Iris pigment epithelial cell (primary cell): Measurements from ENCODE around the gene UBXN11.

Experiments used
- DNase-seq: peaks from one replicate; pipeline ENCODE4 v3.0.0-alpha.2; 2011; ENCODE audit warnings: low read depth

Gene UBXN11

DNA sequence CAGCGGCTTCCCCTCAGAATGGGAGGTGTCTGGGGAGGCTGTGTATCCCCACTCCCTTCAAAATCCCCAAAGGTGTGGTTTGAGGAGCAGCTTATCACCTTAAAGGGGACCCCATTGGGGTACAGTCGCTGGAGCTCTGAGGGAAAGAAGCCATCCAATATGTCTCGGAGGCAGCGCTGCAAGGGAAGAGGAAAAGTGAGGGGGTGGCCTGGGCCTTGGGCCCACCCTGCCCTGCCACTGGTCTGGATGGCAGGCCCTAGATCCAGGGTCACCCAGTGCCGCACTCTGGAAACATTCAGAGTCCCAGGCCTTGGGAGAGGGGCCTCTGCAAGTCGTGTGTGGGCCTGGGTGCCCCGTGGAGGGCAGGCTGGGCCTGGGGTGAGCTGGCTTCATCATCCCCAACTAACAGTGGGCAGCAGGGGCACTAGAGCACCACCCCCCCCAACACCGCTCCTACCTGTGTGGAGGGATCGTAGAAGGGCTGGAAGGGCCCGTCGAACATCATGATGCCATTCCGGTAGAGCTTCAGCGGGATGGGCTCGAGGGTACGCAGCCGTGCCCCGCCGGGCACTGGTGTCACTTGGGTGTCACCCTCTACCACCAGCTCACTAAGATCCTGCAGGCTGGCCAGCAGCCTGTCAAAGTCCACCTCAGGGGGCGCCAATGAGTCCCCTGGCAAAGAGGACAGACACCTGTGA, 20.9 kb downstream of the UBXN11 start:
- DNase-seq, result no peak

DNA sequence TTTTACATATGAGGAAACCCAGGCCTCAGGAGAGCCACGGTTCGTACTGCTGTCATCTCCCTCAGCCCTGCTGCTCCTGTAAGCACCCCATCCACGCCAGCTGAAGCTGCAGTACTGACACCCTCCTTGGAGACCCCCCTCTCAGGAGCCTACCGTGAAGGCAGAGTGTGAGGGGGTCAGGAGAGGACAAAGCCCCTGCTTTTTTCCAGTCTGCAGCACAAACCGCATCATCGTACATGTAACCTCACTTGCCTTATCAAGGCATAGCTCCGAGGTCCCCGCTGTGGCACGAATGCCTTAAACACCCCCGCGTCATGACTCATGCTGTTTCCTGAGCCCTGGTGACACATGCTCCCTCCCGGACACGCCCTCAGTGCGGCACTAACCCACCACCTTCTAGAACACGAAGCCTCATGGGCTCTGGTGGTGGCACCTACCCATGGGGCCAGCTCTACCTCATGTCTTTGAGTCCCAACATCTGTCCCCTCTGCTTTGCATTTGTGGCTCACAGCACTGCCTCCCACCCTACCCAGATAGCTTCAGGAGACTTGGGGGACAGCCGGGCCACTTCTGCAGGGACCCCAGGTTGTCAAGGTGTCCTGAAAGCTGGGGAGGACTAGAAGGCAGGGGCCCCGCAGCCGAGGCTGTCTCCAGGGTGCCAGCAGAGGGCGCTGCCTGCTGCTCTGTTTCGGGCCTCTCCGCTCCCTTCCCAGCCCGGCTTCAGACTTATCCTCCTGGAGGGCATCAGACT, 21.7 kb downstream of the UBXN11 start:
- DNase-seq, result peak; percentile 91

DNA sequence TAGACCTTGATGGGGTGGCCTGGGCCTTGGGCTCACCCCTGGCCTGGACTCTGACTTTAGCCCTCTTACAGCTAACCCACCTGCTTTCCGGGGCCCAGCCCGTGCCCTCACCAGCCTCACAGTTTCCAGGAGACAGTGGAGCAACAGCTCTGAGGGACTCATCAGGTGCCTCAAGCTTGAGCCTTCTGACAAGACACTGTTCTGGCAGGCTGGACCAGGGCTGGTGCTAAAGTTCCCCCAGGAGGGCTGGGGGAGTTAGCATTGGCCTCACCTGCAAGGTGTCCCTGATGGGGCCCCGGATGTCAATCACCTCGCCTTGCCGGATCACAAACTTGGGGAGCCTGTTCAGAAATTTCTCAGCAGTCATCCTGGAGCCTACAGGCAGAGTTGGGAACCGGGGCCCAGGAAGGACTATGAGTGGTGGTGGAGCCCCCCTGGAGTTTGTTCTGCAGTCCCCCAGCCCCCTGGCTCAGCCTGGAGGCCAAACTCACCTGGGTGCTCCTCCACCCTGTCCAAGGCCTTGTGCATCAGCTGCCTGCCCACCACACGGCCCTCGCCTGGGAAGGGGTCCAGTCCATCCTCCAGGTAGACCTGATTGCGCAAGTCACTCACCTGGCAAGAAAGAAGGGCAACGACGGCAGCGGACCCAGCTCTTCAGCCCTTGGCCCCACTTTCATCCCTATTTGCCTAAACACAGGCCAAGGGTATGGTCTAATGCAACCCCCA, 22.4 kb downstream of the UBXN11 start:
- DNase-seq, result no peak

DNA sequence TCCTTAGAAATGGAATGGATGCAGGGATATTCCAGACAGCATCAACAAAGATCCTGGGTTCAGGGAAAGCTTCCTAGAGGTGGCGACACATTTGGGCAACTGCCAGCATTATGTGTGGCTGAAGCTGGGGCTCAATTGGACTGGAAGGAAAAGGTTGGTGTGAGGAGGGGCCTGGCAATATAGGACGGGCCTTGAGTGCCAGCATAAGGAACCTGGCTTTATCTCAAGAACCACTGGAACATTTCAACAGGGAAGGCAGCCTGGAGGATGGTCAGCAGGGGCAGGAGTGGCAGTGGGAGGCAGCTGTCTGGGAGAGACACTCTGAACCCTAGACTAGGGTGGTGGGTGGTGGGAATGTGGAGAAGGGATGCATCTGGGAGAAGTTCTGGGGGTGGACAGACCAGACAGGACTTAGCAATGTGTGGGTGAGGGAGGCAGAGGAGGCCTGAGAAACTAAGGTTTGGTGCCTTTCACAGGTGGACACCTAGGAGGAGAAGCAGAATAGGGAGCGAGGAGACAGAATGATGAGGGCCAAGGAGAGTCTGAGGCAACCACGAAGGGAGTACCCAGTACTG, 23.1 kb downstream of the UBXN11 start:
- DNase-seq, result peak; percentile 15

DNA sequence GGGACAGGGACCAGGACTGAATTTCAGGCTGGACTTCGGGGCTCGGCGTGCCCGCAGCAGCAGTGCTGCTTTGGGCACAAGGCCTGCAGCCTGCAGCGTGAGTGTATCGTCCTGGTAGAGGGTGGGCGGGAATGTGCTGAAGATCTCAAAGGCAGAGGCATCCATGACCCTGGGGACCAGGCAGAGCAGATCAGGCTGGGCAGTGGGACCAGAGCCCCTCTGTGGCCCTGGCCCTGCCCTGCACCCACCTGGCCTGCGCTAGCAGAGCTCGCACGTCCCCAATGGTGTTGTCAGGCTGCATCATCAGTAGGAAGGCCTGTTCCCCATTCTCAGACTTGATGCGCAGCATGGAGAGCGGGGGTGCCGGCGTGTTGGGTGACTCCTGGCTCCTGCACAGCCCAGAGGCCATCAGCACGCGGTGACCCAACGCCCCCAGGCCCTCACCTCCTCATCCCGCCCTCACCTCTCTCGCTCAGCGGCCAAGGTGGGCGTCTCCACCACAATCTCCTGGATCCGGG, 24.0 kb downstream of the UBXN11 start:
- no peak for DNase-seq

DNA sequence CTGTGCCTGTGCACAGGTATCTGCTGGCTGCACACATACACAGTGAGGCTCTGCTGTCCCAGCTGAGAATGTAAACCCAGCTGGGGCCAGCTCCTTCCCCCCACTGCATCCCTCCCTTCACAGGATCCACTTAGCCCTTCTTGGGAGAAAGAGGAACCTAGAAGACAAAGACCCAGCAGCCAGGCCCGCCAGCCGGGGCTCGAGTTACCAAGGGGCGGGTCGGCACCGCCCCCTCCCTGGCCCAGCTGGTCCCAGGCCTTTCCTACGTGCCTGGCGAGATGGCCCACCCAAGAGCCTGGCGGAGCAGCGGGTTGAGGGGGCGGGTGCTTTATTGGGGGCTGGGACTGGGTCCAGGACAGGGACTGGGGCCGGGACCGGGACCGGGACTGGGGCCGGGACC, 24.5 kb downstream of the UBXN11 start:
- peak; percentile 51 for DNase-seq

DNA sequence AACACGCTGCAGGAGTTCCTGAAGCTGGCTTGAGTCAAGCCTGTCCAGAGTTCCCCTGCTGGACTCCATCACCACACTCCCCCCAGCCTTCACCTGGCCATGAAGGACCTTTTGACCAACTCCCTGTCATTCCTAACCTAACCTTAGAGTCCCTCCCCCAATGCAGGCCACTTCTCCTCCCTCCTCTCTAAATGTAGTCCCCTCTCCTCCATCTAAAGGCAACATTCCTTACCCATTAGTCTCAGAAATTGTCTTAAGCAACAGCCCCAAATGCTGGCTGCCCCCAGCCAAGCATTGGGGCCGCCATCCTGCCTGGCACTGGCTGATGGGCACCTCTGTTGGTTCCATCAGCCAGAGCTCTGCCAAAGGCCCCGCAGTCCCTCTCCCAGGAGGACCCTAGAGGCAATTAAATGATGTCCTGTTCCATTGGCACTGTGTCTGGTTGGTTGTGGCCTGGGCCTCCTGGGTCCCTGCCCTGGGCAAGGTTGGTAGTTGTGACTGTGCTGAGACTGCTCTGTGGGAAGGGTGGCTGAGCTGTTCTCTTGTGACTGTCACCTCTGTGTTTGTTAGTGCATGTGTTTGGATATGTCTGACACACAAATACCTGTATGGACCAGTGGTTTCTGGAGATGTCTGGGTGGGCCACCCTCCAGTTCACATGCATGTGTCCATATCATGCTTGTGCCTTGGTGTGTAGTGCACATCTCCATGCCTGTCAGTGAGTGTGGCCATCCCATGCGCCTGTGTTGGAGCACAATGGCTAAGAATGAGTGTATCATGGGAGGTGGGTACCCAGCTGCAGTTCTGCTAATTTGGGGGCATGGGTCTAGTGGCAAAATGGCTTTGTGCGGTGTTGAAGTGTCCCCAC, 25.1 kb downstream of the UBXN11 start:
- peak; percentile 11 for DNase-seq

DNA sequence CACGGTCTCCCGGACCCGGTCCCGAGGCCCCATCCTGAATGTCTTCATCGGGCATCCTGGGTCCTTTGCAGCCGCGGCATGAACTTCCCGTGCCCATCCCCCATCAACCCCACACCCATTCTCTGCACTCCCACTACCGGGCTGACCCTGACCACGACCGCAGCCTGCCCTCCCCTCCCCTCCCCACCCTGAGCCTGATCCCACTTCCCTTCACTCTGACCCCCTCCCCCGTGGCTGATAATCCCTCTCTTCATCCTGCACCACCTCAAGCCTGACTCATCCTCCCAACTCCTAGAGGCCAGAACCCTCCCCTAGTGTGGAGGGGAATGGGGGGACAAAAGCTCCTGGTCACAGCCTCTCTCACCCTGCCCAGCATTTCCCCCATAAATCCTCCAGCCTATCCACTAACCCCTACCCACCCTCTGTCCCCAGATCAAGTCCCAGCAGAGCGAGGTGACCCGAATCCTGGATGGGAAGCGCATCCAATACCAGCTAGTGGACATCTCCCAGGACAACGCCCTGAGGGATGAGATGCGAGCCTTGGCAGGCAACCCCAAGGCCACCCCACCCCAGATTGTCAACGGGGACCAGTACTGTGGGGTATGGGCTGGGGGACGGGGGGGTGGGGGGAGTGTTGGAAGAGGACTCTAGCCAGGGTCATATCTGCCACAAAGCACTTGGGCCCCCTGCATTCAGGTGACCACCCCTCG, 25.9 kb downstream of the UBXN11 start:
- peak; percentile 45 for DNase-seq

DNA sequence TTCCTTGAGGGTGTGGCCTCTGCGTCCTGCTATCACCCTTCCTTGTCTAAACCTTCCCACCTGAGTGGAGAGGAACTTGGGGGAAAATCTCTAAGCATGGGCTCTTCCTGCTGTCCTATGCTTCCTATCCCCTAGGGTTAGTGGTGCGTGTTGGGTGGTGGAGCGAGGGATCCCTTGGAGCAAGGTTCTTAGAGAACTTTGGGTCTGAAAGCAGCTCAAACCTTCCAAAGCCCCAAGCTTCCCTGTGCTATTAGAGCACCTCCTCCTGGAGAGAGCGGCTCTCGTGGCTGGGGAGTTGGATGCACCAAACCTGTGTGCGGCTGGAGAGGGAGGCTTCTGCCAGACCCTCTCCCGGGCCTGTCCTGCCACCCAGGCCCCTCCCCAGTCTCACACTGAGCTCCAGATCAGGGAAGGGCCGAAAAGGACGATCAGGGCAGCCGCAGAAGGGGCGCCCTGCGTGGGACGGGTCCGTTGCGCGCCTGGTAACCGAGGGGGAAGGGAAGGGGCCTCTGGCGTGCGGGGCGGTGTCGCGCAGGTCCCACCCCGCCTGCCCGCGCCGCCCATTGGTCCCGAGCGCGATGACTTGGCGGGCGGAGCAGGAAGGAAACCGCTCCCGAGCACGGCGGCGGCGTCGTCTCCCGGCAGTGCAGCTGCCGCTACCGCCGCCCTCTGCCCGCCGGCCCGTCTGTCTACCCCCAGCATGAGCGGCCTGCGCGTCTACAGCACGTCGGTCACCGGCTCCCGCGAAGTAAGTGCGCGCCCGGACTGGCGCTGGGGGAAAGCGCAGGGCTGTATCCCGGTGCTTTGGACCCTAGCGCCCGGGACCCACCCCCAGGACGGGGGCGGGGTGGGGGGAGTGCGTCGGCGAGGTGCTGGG, 26.7 kb downstream of the UBXN11 start, which contains the start of gene SH3BGRL3:
Gene SH3BGRL3 (plus strand): TSS at position 631 of the 877 bp plus-strand sequence. CDS start 70 bp downstream, at position 701.
- peak; percentile 87 for DNase-seq

DNA sequence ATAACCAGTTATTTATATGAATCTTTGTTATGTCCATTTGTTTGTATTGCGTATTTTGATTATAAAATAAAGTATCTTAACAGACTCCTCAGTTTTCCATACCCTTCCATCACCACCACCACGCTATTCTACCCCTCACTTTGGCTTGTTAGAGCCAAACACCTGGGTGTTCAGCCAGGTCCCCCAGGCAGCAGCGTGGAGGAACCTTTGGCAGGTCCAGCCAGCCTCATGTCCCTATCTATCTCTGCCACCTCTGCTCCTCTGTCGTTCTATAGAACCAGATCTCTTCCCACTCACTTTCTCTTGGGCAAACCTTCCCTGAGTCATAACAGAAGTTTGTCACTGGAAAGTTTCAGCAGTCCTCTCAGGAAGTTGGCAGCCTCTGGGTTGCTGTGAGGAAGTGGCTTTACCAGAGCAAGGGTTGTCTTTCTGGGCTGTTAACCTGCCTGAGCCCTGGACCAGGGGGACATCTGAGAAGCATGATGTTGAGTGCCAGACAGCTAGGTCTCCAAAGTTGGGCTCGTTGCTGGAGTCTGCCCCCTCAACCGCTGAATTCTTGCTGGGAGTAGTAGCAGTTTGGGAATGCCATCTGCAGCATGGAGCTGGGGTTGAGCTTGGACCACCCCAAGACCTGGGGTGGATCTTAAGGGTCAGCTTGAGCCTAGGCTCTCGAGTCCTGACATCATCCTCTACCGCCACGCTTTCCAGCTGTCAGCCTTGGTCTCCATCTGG, 27.5 kb downstream of the UBXN11 start:
- peak; percentile 33 for DNase-seq

DNA sequence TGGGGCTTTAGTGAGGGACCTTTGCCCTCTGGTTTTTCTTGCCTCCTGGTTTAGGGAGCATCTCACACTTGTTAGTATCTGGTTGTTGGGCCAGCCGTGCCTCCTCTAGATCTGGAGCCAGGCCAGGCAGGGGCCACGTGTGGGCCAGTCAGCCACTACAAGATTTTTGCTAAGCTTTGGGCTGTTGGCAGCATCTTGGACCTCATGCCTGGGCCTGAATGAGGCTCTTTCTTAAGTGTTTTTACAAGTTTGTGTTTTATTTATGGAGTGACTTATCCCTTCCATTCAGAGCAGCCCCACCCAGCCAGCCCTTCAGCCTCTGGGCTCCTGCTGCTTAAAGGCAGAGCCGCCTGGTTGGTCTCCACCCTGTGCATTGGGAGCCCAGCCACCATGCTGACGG, 28.1 kb downstream of the UBXN11 start:
- no peak for DNase-seq

DNA sequence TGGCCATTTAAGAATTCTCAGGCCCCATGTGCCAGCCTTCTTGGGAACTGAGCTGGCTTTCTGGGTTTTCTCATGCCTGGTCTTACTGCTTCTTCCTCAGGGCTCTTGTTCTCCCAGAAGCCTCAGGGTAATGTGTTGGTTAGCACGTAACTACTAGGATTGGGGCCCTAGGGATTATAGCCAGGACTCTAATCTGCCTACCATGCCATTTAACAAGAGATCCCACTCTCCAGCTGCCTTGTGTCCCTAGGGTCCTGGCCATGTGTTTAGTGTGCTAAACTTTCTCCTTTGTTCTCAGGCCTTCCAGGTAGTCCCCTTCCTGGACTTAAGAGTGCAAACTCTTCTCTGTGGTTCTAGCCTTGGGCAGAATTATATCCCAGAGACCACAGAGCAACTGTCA, 28.7 kb downstream of the UBXN11 start:
- no peak for DNase-seq

DNA sequence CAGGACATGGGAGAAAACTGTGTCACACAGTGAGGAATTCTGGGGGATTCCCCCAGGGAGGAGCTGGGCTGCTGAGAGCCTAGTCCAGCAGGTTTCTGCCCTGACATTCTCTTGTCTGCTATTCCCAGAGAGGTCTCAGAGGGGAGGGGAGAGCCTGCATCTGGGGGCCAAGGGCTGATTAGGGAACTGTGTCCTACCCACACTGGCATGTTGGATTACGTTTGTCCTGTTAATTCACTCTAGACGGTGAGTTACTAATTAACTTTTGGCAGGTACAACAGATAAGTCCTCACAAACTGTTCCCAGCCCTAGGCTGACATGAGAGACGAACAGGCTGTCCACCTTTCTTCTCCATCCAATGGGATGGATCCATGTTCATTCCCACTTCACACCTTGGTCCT, 29.2 kb downstream of the UBXN11 start:
- no peak for DNase-seq

DNA sequence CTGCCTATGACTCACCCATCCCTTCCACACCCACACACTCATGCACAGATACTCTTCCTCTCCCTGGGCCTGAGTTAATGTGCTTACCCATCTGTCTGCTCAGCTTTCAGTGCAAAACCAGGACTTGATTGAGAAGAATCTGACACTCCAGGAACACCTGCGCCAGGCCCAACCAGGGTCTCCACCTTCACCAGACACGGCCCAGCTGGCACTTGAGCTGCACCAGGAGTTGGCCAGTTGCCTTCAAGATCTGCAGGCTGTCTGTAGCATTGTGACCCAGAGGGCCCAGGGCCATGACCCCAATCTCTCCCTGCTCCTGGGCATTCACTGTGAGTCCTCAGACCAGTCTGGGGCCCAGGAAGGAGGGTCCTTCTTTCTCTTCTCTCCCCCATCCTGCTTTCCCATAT, 30.0 kb downstream of the UBXN11 start:
- no peak for DNase-seq

DNA sequence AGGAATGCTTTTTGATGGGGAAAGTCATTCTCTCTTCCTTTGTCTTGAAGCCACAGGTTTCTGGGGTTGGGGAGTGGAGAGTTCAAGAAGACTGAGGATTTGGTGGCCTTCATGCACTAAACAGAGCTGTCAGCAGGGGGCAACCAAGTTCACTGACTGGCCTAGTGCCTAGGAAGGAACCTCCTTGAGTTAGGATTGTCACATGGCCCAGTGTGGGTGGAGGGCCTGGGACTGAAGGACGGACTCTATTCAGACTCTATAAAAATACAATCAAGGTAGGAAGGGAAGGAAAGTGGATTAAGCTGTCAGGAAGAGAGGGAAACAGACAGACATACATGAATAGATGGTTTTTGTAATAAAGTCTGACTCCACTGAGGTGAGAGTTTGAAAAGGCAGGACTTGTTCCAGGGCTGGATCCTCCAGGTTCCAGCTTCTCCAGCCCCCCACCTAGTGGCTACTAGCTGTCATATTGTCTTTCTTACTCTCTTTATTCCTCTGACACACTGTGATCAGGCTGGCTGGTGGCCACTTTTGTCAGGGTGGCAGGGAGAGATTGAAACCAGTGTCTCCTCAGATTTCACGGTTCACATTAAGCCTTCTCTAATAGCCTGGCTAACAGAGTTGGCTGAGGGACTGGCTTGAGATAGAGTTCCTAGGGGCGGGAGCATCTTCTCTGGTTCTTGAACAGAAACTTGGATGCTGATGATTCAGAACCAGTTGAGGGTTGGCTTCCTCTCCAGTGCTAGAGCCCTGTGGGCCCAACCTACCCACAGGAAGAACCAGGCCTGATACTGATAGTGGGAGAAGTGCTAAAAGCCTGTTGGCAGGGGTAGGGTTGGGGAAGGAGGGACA, 30.6 kb downstream of the UBXN11 start:
- DNase-seq, result peak; percentile 93

DNA sequence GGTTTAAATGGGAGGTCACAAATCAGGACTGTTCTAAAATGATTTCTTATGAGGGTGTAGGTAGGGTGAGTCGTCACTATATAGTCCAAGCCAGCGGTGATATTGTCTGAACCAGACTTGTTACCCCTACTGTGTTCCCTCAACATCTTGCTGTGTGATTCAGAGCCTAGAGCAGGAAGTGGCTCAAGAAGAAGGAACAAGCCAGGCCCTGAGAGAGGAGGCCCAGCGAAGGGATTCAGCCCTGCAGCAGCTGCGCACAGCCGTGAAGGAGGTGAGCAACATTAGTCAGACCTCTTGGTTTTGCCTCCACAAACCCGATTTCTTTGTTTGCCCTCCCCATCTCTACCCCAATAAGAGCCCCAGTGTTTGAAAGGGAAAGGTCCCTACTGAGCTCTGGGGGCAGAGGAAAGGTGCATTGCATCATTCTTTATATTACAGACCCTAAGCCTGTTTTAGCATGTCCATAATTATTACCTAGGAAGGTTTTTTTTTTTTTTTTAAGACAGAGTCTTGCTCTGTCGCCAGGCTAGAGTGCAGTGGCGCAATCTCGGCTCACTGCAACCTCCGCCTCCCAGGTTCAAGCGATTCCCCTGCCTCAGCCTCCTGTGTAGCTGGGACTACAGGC, 31.5 kb downstream of the UBXN11 start:
- peak; percentile 85 for DNase-seq

DNA sequence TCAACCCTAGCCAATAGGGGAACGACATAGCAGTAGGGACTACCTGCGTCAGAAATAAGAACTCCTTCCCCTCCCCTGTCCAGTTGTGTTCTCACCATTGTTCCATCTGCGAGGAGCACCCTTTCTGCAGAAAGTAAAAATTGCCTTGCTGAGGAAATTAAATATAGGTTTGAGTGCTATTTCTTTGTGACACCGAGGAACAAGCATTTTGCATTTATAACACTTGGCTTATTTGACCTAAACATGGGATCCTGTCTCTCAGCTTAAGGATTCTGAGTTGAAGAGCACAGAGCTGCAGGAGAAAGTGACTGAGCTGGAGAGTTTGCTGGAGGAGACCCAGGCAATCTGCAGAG, 37.3 kb downstream of the UBXN11 start:
- no peak for DNase-seq
